SH-SY5Y (cell line): Measurements from ENCODE around the gene SPTBN4.

Source experiments
- GATA2 ChIP-seq: IDR thresholded peaks from 2 replicates; pipeline ENCODE4 v1.6.1; 2011; ENCODE audit warnings: mild to moderate bottlenecking, low read depth, low read length
- GATA3 ChIP-seq: IDR thresholded peaks from 2 replicates; pipeline ENCODE4 v1.6.1; 2011; ENCODE audit warnings: low read depth, mild to moderate bottlenecking, low read length, moderate library complexity

SPTBN4 gene

GRCh38 chr19:40553885-40554857 is 87.4 kb downstream of the SPTBN4 start:
- TF ChIP-seq GATA3 (no peak), GATA2 (no peak)

GRCh38 chr19:40555978-40556689 is 89.3 kb downstream of the SPTBN4 start:
- no peak for TF ChIP-seq GATA3
- no peak for TF ChIP-seq GATA2

GRCh38 chr19:40556953-40557530 is 90.2 kb downstream of the SPTBN4 start:
- TF ChIP-seq GATA3, result no peak
- no peak for TF ChIP-seq GATA2

GRCh38 chr19:40559394-40559793 is 92.6 kb downstream of the SPTBN4 start:
- TF ChIP-seq GATA2, result no peak
- no peak for TF ChIP-seq GATA3

GRCh38 chr19:40560092-40560507 is 93.3 kb downstream of the SPTBN4 start:
- TF ChIP-seq GATA3 (no peak), GATA2 (no peak)

GRCh38 chr19:40561947-40562346 is 95.1 kb downstream of the SPTBN4 start:
- no peak for TF ChIP-seq GATA3
- TF ChIP-seq GATA2, result no peak

- TF ChIP-seq GATA2, result no peak
- no peak for TF ChIP-seq GATA3
Observed at GRCh38 chr19:40565355-40565754, 98.6 kb downstream of the SPTBN4 start.

GRCh38 chr19:40565910-40566495 is 99.2 kb downstream of the SPTBN4 start:
- TF ChIP-seq GATA2 (no peak), GATA3 (no peak)

GRCh38 chr19:40567040-40567749 is 100.4 kb downstream of the SPTBN4 start:
- TF ChIP-seq GATA3 (no peak), GATA2 (no peak)

GRCh38 chr19:40567750-40568494 is 101.1 kb downstream of the SPTBN4 start:
- TF ChIP-seq GATA2 (no peak), GATA3 (no peak)

GRCh38 chr19:40570313-40571004 is 103.7 kb downstream of the SPTBN4 start:
- TF ChIP-seq GATA3, result no peak
- no peak for TF ChIP-seq GATA2

GRCh38 chr19:40571005-40571318 is 104.2 kb downstream of the SPTBN4 start:
- TF ChIP-seq GATA3 (no peak), GATA2 (no peak)

GRCh38 chr19:40571831-40572495 is 105.2 kb downstream of the SPTBN4 start:
- TF ChIP-seq GATA3 (no peak), GATA2 (no peak)
